Caco-2 (cell line): ENCODE data around the gene EXOC3L2. TPM values are rescaled to one million over a fixed set of nuclear protein-coding genes. Genes with fewer than 3 reads are reported as not detected.
A peak's percentile ranks its signal among the peaks of the same experiment; 100 is the strongest.

Experiments used
- BruUV-seq: library from RNA; stranded (reverse); fragments of 400-500 nt; replicated peaks from 2 replicates; lab custom pipeline; 2021; lab: Mats Ljungman, UMichigan
- CTCF ChIA-PET: fragments of 300-600 bp; sonication (Branson Sonifier 250); formaldehyde crosslinking; loops from one replicate; lab custom pipeline; 2022; ENCODE audit warnings: antibody characterized with exemption; lab: Charles Lee
- POLR2A ChIA-PET: fragments of 300-600 bp; sonication (Branson Sonifier 250); formaldehyde crosslinking; loops from one replicate; lab custom pipeline; 2022; ENCODE audit warnings: antibody characterized with exemption; lab: Charles Lee
- DNase-seq, 2 experiments: peaks; one replicate each; pipeline versions ENCODE4 v3.0.0 to v3.0.0-alpha.2; 2020 to 2022
- H3K27me3 ChIP-seq: replicated peaks from 2 replicates; pipeline ENCODE4 v1.6.0; 2011; ENCODE audit warnings: low read length; ENCODE audit not compliant: control insufficient read depth, insufficient read depth
- H3K36me3 ChIP-seq: 2 replicates; pipeline ENCODE4 v1.5.1; 2011; ENCODE audit warnings: low read length; ENCODE audit not compliant: control insufficient read depth, insufficient read depth
- H3K4me1 ChIP-seq: fragments of 250-450 bp; sonication (Bioruptor Pico); 2 replicates; pipeline ENCODE4 v1.5.1; 2020; ENCODE audit warnings: mild to moderate bottlenecking
- H3K4me3 ChIP-seq: 2 replicates; pipeline ENCODE4 v1.5.1; 2011; ENCODE audit warnings: low read depth, mild to moderate bottlenecking, control low read depth, low read length
- H3K9me3 ChIP-seq: fragments of 250-450 bp; sonication (Bioruptor Pico); 2 replicates; pipeline ENCODE4 v1.5.1; 2020; ENCODE audit warnings: mild to moderate bottlenecking, moderate library complexity
- H3K27ac Mint-ChIP-seq: one replicate; pipeline ENCODE4 v1.8.0; 2022; ENCODE audit warnings: mixed read lengths; ENCODE audit not compliant: unreplicated experiment
- H3K27me3 Mint-ChIP-seq: one replicate; pipeline ENCODE4 v1.8.0; 2022; ENCODE audit warnings: mixed read lengths; ENCODE audit not compliant: insufficient read depth, unreplicated experiment
- H3K36me3 Mint-ChIP-seq: one replicate; pipeline ENCODE4 v1.8.0; 2022; ENCODE audit warnings: mild to moderate bottlenecking, mixed read lengths; ENCODE audit not compliant: insufficient read depth, unreplicated experiment
- H3K4me1 Mint-ChIP-seq: one replicate; pipeline ENCODE4 v1.8.0; 2022; ENCODE audit warnings: low read depth, mixed read lengths; ENCODE audit not compliant: unreplicated experiment
- H3K4me3 Mint-ChIP-seq: one replicate; pipeline ENCODE4 v1.8.0; 2022; ENCODE audit warnings: mild to moderate bottlenecking, moderate library complexity, mixed read lengths; ENCODE audit not compliant: unreplicated experiment
- H3K9me3 Mint-ChIP-seq: one replicate; pipeline ENCODE4 v1.8.0; 2022; ENCODE audit warnings: mixed read lengths; ENCODE audit not compliant: unreplicated experiment
- CTCF ChIP-seq, 2 experiments: fragments of 200-600 bp in 1 of 2; IDR thresholded peaks; 1 replicate in 1 of 2; 2 replicates in 1 of 2; pipeline versions ENCODE4 v1.5.1 to v1.8.0; 2011 to 2022; ENCODE audit warnings: antibody characterized with exemption in 1 of 2, control low read depth in 1 of 2, inconsistent platforms in 1 of 2, low read depth in 1 of 2, low read length in 1 of 2, mild to moderate bottlenecking in 1 of 2, moderate library complexity in 1 of 2; ENCODE audit not compliant: insufficient read depth in 1 of 2, severe bottlenecking in 1 of 2, unreplicated experiment in 1 of 2
- intact Hi-C: fragments of 100-400 bp; cut with micrococcal nuclease; formaldehyde crosslinking; loops from one replicate; pipeline ENCODE4 v1.10.0; 2022; ENCODE audit not compliant: unreplicated experiment
- total RNA-seq: library from RNA; stranded (reverse); gene quantifications from 2 replicates; pipeline ENCODE4 v1.2.3, GENCODE V29; 2022

EXOC3L2 gene
- total RNA-seq, 1 experiment from 2014 or later = not detected

DNA sequence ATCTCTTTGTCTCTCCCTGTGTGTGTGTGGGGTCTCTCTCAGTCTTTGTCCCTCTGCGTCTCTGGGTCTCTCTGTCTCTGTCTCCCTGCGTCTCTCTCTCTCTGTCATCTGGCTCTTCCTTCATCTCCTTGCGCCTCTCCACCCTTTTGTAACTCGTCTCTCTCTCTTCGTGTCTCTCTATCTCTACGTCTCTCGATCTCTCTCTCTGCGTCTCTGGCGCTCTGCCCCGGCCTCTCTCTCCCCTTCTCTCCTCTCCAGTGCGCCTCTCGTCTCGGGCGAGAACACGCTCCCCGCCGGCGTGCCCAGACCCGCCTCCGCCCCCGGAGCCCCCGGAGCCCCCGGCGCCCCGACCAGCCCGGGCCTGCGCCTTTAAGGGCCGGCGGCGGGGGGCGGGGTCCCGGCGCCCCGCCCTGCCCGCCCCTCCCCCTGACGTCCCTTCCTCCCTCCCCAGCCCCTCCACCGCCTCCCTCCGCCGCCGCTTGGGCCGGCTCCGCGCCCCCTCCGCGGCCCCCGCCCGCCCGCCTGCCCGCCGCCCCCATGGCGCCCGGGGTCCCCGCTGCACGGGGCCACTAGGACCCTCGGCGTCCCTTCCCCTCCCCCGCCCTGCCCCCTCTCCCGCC is 5.7 kb upstream of the EXOC3L2 start, which contains the start of gene MARK4:
MARK4 (plus strand) TSS at position 440 of the 620 bp plus-strand sequence. CDS start 318 bp downstream, outside the sequence.
- TF ChIP-seq CTCF (IDR thresholded peaks at IDR 0.05; ENCODE audit: insufficient read depth in 1 of 2, low read depth in 1 of 2, low read length in 1 of 2, severe bottlenecking in 1 of 2, unreplicated experiment in 1 of 2) = no peak
- H3K36me3 Mint-ChIP-seq = peaks cover 11% of the 10 kb centered on the region
- H3K4me3 Mint-ChIP-seq = peak within 1 kb of the TSS; percentile 84
- Histone ChIP-seq H3K4me3 (peak within 1 kb of the TSS; percentile 83), H3K36me3 (no peaks in the 10 kb centered on the region), H3K27me3 (no peaks in the 10 kb centered on the region), H3K9me3 (no peaks in the 10 kb centered on the region), H3K4me1 (peaks cover 3% of the 10 kb centered on the region; the same call in 1 of the 2 replicates)
- ChIA-PET CTCF (interaction anchor here (0.6 kb wide), 2 partner anchors 206 to 223 kb away, joined by 3 to 7 read pairs; no protein-coding TSS in a partner anchor), POLR2A (no interaction called here)
- H3K27me3 Mint-ChIP-seq = no peaks in the 10 kb centered on the region
- peaks cover 7% of the 10 kb centered on the region for H3K4me1 Mint-ChIP-seq
- peak within 1 kb of the TSS; percentile 58 for H3K27ac Mint-ChIP-seq
- DNase-seq = peak in 1 of 2 experiments; percentile 63
- H3K9me3 Mint-ChIP-seq = no peaks in the 10 kb centered on the region
- intact Hi-C loops = loop anchor here (5.0 kb wide), 1 partner anchor 86 kb away; no protein-coding TSS in a partner anchor
- BruUV-seq = no TSS peak

- H3K9me3 ChIP-seq = no peaks in the 10 kb centered on the region
- peaks cover 3% of the 10 kb centered on the region; the same call in 1 of the 2 replicates for H3K4me1 ChIP-seq
- peak overlapping the region; percentile 83 for H3K4me3 ChIP-seq
- no peaks in the 10 kb centered on the region for H3K27me3 ChIP-seq
- Mint-ChIP-seq H3K4me3 (peak overlapping the region; percentile 84), H3K36me3 (peaks cover 11% of the 10 kb centered on the region), H3K27ac (peak overlapping the region; percentile 4), H3K27me3 (no peaks in the 10 kb centered on the region), H3K4me1 (peaks cover 7% of the 10 kb centered on the region), H3K9me3 (no peaks in the 10 kb centered on the region)
- ChIA-PET POLR2A (no interaction called here), CTCF (interaction anchor here (0.6 to 2.0 kb wide), 2 partner anchors 72 to 205 kb away, joined by 3 to 11 read pairs; partner anchors contain the start of genes BLOC1S3 and TRAPPC6A)
- TF ChIP-seq CTCF (IDR thresholded peaks at IDR 0.05; ENCODE audit: insufficient read depth in 1 of 2, low read depth in 1 of 2, low read length in 1 of 2, severe bottlenecking in 1 of 2, unreplicated experiment in 1 of 2) = no peak
- intact Hi-C loops = loop anchor here (5.0 kb wide), 1 partner anchor 87 kb away; no protein-coding TSS in a partner anchor
- BruUV-seq = no TSS peak
- H3K36me3 ChIP-seq = no peaks in the 10 kb centered on the region
- peak in 1 of 2 experiments; percentile 30 for DNase-seq
Measured at GRCh38 chr19:45250216-45250831, 5.1 kb upstream of the EXOC3L2 start.

DNA sequence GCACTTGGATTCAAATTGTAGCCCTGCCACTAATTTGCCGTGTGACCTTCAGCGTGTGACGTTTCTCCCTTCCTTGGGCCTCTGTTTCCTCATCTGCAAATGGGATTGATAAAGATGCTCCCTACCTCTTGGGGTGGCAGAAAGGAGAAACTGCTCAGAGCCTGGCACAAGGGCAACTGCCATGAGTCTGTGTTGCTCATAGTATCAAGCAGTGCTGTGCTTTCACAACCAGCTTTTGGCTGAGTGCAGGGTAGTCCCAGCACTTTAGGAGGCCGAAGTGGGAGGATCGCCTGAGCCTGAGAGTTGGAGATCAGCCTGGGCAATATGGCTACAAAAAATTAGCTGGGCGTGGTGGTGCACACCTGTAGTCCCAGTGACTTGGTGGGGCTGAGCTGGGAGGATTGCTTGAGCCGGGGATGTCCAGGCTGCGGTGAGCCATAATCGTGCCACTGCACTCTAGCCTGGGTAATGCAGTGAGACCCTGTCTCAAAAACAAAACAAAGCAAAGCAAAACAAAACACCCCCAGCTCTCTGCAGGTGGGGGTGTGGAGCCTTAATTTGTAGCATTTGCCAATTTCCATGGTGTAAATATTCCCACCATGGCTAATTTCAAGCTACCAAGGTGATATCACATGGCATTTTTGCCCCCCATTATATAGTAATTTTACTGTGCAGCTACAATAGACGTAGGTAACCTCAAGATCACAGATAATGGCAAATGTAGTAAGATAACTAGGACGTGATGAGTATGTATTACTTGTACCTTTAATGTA is 4.2 kb upstream of the EXOC3L2 start:
- Histone ChIP-seq H3K36me3 (no peaks in the 10 kb centered on the region), H3K27me3 (no peaks in the 10 kb centered on the region), H3K9me3 (no peaks in the 10 kb centered on the region), H3K4me3 (no peak overlapping the region), H3K4me1 (peaks cover 3% of the 10 kb centered on the region; the same call in 1 of the 2 replicates)
- POLR2A ChIA-PET = no interaction called here
- Mint-ChIP-seq H3K4me3 (peak overlapping the region; percentile 84), H3K27ac (no peak overlapping the region), H3K4me1 (peaks cover 7% of the 10 kb centered on the region), H3K9me3 (no peaks in the 10 kb centered on the region), H3K27me3 (peaks cover 2% of the 10 kb centered on the region), H3K36me3 (peaks cover 6% of the 10 kb centered on the region)
- TF ChIP-seq CTCF (IDR thresholded peaks at IDR 0.05; ENCODE audit: insufficient read depth in 1 of 2, low read depth in 1 of 2, low read length in 1 of 2, severe bottlenecking in 1 of 2, unreplicated experiment in 1 of 2) = no peak
- no TSS peak for BruUV-seq
- no peak for DNase-seq
- CTCF ChIA-PET = interaction anchor here (0.5 to 2.0 kb wide), 4 partner anchors 49 to 1349 kb away, joined by 3 to 11 read pairs (median 6); partner anchors contain the start of genes BLOC1S3 and TRAPPC6A
- intact Hi-C loops = loop anchor here (5.0 kb wide), 2 partner anchors 87 to 88 kb away; partner anchors contain the start of gene NKPD1
